Measurements from ENCODE around the gene PKLR. TPM values are rescaled to one million over a fixed set of nuclear protein-coding genes. Genes with fewer than 3 reads are reported as not detected.

The PKLR gene
- total and polyA plus RNA-seq, 2 donors (not counting 1 experiment from before 2014, with no cell fraction given), result not detected

GRCh38 chr1:155244368-155245162, 56.7 kb downstream of the PKLR start:
- H3K4me1 ChIP-seq (ENCODE audit: control insufficient read depth in 2 of 2, insufficient read depth in 2 of 2, low read length in 2 of 2), result peaks cover 27 to 36% of the 10 kb centered on the region in 2 donors
- peak overlapping the region; percentile 60 to 79 (median 67) for H3K4me3 ChIP-seq (ENCODE audit: control extremely low read depth in 1 of 5, extremely low read depth in 1 of 5, insufficient read depth in 1 of 5, low read depth in 2 of 5, low read length in 4 of 5)
- DNase-seq, result peak; percentile 95
- ChIA-PET POLR2A (interaction anchor here (0.9 to 2.2 kb wide), 5 partner anchors 10 to 72 kb away, joined by 3 to 12 read pairs (median 8); partner anchors contain the start of genes ENTREP3, KRTCAP2 and MTX1), CTCF (interaction anchor here (0.7 to 1.8 kb wide), 8 partner anchors 17 to 80 kb away, joined by 3 to 9 read pairs (median 6); partner anchors contain the start of genes KRTCAP2, MTX1 and SCAMP3)
- peaks cover 0 to 4% (median 2%) of the 10 kb centered on the region in 3 donors for H3K9me3 ChIP-seq (ENCODE audit: control extremely low read depth in 1 of 3, control insufficient read depth in 2 of 3, insufficient read depth in 1 of 3, low read length in 2 of 3)
- Mint-ChIP-seq H3K4me3 (peak overlapping the region; percentile 82), H3K27ac (peak overlapping the region; percentile 96), H3K27me3 (peaks cover 4% of the 10 kb centered on the region), H3K9me3 (ENCODE audit: insufficient read depth) (no peaks in the 10 kb centered on the region), H3K4me1 (peaks cover 33% of the 10 kb centered on the region)
- TF ChIP-seq EZH2 (IDR thresholded peaks at IDR 0.05; ENCODE audit: borderline replicate concordance, insufficient read depth, low read depth, low read length, poor library complexity, severe bottlenecking) (no peak), CTCF (IDR thresholded peaks at IDR 0.05) (peak; percentile 45)
- peak; percentile 97 for ATAC-seq (ENCODE audit: low read depth)
- H3K27me3 ChIP-seq (replicated peaks in 1 of 4; ENCODE audit: control extremely low read depth in 1 of 4, control insufficient read depth in 3 of 4, insufficient read depth in 4 of 4, low read length in 3 of 4), result no peaks in the 10 kb centered on the region
- peak overlapping the region; percentile 62 for H3K9ac ChIP-seq (ENCODE audit: low read length)
- H3K79me2 ChIP-seq (ENCODE audit: control insufficient read depth, insufficient read depth, low read length), result peaks cover 9% of the 10 kb centered on the region
- under 1% methylated on average over 41 of the region's 53 CpGs for WGBS (ENCODE audit: insufficient coverage)
- peak overlapping the region; percentile 78 for H2AFZ ChIP-seq (ENCODE audit: insufficient read depth, low read depth, low read length, poor library complexity, severe bottlenecking)
- no peaks in the 10 kb centered on the region for H4K20me1 ChIP-seq (ENCODE audit: control insufficient read depth, insufficient read depth, low read length, poor library complexity, severe bottlenecking)
- peak overlapping the region; percentile 87 for H3K4me2 ChIP-seq (replicated peaks; ENCODE audit: low read depth, low read length, poor library complexity, severe bottlenecking)
- no peaks in the 10 kb centered on the region for H3K36me3 ChIP-seq (replicated peaks in 1 of 2; ENCODE audit: control extremely low read depth in 1 of 2, control insufficient read depth in 1 of 2, extremely low read depth in 1 of 2, insufficient read depth in 2 of 2, low read length in 1 of 2)
- H3K27ac ChIP-seq (ENCODE audit: low read length in 2 of 2), result peak overlapping the region; percentile 62 to 71
- intact Hi-C loops (cut with micrococcal nuclease), result loop anchor here (1.0 to 5.0 kb wide), 4 partner anchors 18 to 72 kb away; partner anchors contain the start of genes HCN3, KRTCAP2, SCAMP3 and THBS3

Measured in B cell (primary cell).